CD4-positive, alpha-beta T cell (primary cell): Measurements from ENCODE around the gene PWWP2B. TPM values are rescaled to one million over a fixed set of nuclear protein-coding genes. Genes with fewer than 3 reads are reported as not detected.

Experiments used
- ATAC-seq: fragments of 200-7000 bp; cut with Tn5 transposase; one replicate; pipeline ENCODE4 v1.10.0; 2022; ENCODE audit warnings: mild to moderate bottlenecking; ENCODE audit not compliant: poor library complexity
- CTCF ChIA-PET: fragments of 350-600 bp; sonication (Branson Sonifier 250); formaldehyde crosslinking; loops from one replicate; lab custom pipeline; 2021; ENCODE audit warnings: antibody characterized with exemption, inconsistent platforms; lab: Charles Lee
- POLR2A ChIA-PET: fragments of 350-600 bp; sonication (Branson Sonifier 250); formaldehyde crosslinking; loops from one replicate; lab custom pipeline; 2021; ENCODE audit warnings: antibody characterized with exemption, inconsistent platforms; lab: Charles Lee
- DNase-seq, 14 experiments: peaks; one replicate each; pipeline ENCODE4 v3.0.0-alpha.2; 2013 to 2020; ENCODE audit warnings: mixed read lengths in 2 of 14
- H3K27ac ChIP-seq, 2 donors: one replicate each; pipeline versions ENCODE4 v1.5.1 to v1.7.0; 2013; ENCODE audit warnings: low read length in 2 of 2, low read depth in 1 of 2, mild to moderate bottlenecking in 1 of 2
- H3K27me3 ChIP-seq, 2 experiments: 1 replicate in 1 of 2; 2 replicates in 1 of 2; pipeline versions ENCODE4 v1.6.1 to v1.7.0; 2013; ENCODE audit warnings: low read length in 2 of 2, control low read depth in 1 of 2, mild to moderate bottlenecking in 1 of 2, moderate library complexity in 1 of 2; ENCODE audit not compliant: insufficient read depth in 2 of 2, control insufficient read depth in 1 of 2
- H3K36me3 ChIP-seq: one replicate; pipeline ENCODE4 v1.6.1; 2013; ENCODE audit warnings: low read length, control low read depth; ENCODE audit not compliant: insufficient read depth
- H3K4me1 ChIP-seq: one replicate; pipeline ENCODE4 v1.6.1; 2013; ENCODE audit warnings: low read length, control low read depth; ENCODE audit not compliant: insufficient read depth
- H3K4me3 ChIP-seq: one replicate; pipeline ENCODE4 v1.5.1; 2013; ENCODE audit warnings: mild to moderate bottlenecking, low read length, moderate library complexity
- H3K9me3 ChIP-seq, 2 experiments: 1 replicate in 1 of 2; 2 replicates in 1 of 2; pipeline versions ENCODE4 v1.6.1 to v1.7.0; 2013; ENCODE audit warnings: low read length in 2 of 2, mild to moderate bottlenecking in 2 of 2, control low read depth in 1 of 2, moderate library complexity in 1 of 2; ENCODE audit not compliant: control insufficient read depth in 1 of 2, insufficient read depth in 1 of 2
- H3K27ac Mint-ChIP-seq: one replicate; pipeline ENCODE4 v1.8.0; 2020; ENCODE audit warnings: mixed read lengths
- H3K27me3 Mint-ChIP-seq: one replicate; pipeline ENCODE4 v1.8.0; 2021; ENCODE audit warnings: mixed read lengths
- H3K36me3 Mint-ChIP-seq: one replicate; pipeline ENCODE4 v1.8.0; 2021; ENCODE audit warnings: low read depth, mixed read lengths
- H3K4me1 Mint-ChIP-seq: one replicate; pipeline ENCODE4 v1.8.0; 2021; ENCODE audit warnings: low read depth, mixed read lengths
- H3K4me3 Mint-ChIP-seq: one replicate; pipeline ENCODE4 v1.8.0; 2020; ENCODE audit warnings: mild to moderate bottlenecking, mixed read lengths
- H3K9me3 Mint-ChIP-seq: one replicate; pipeline ENCODE4 v1.8.0; 2020; ENCODE audit warnings: mixed read lengths
- intact Hi-C, 2 experiments: fragments of 100-400 bp; cut with DNase I in 1 of 2; cut with micrococcal nuclease in 1 of 2; formaldehyde crosslinking; loops; one replicate each; pipeline versions ENCODE4 v1.15.1 to v1.9.0; 2023 to 2025; cut with DNase I, micrococcal nuclease
- total RNA-seq, 174 experiments: library from RNA in 2 of 174; stranded (reverse) in 2 of 174; gene quantifications; one replicate each; pipeline ENCODE4 v1.2.3 and lab custom pipeline; 2021 to 2026
- TF ChIP-seq, protein P1 (sequence below): fragments of 200-600 bp; IDR thresholded peaks from one replicate; pipeline ENCODE4 v1.8.0; 2022; ENCODE audit warnings: antibody characterized with exemption, mild to moderate bottlenecking

PWWP2B gene
- total RNA-seq, 2 experiments from 2014 or later = 19.2 to 19.6 TPM

DNA sequence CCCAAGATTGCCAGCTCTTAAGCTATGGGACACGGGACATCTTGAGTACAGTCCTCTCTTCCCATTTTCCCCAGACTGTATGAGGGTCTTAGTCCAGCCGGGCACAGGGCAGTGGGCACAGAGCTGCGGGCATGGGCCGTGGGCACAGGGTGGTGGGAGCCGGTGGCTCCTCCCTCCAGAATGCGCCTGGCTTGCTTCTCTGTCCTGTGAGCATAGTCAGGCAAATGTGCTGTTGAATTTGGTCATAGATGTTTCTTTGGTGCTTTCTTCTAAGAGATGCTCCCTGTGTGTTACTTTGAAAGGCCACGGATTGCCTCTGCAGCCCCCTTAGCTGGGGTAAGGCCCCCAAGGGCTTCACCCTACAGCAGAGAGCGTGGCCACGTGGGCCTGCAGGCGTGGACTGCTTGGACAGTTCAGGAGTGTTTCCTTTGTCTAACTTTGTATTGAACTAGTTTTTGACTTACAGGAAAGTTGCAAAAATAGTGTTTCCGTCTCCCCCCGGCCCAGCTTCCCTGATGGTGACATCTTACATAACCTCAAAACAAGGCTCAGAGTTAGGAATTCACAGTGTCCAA, 40.3 kb upstream of the PWWP2B start:
- CTCF ChIA-PET = no interaction called here
- Histone ChIP-seq H3K36me3 (no peaks in the 10 kb centered on the region), H3K4me3 (no peak overlapping the region), H3K9me3 (no peaks in the 10 kb centered on the region), H3K4me1 (peaks cover 5% of the 10 kb centered on the region), H3K27me3 (no peaks in the 10 kb centered on the region), H3K27ac (no peak overlapping the region)
- no peaks in the 10 kb centered on the region for H3K36me3 Mint-ChIP-seq
- no peaks in the 10 kb centered on the region for H3K27me3 Mint-ChIP-seq
- TF ChIP-seq, protein P1, sequence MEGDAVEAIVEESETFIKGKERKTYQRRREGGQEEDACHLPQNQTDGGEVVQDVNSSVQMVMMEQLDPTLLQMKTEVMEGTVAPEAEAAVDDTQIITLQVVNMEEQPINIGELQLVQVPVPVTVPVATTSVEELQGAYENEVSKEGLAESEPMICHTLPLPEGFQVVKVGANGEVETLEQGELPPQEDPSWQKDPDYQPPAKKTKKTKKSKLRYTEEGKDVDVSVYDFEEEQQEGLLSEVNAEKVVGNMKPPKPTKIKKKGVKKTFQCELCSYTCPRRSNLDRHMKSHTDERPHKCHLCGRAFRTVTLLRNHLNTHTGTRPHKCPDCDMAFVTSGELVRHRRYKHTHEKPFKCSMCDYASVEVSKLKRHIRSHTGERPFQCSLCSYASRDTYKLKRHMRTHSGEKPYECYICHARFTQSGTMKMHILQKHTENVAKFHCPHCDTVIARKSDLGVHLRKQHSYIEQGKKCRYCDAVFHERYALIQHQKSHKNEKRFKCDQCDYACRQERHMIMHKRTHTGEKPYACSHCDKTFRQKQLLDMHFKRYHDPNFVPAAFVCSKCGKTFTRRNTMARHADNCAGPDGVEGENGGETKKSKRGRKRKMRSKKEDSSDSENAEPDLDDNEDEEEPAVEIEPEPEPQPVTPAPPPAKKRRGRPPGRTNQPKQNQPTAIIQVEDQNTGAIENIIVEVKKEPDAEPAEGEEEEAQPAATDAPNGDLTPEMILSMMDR = no peak
- POLR2A ChIA-PET = no interaction called here
- ATAC-seq (no peak), DNase-seq (no peak)
- H3K9me3 Mint-ChIP-seq = no peaks in the 10 kb centered on the region
- H3K27ac Mint-ChIP-seq = no peak overlapping the region
- no peaks in the 10 kb centered on the region for H3K4me1 Mint-ChIP-seq
- no peak overlapping the region for H3K4me3 Mint-ChIP-seq
- intact Hi-C loops = no loop called here

DNA sequence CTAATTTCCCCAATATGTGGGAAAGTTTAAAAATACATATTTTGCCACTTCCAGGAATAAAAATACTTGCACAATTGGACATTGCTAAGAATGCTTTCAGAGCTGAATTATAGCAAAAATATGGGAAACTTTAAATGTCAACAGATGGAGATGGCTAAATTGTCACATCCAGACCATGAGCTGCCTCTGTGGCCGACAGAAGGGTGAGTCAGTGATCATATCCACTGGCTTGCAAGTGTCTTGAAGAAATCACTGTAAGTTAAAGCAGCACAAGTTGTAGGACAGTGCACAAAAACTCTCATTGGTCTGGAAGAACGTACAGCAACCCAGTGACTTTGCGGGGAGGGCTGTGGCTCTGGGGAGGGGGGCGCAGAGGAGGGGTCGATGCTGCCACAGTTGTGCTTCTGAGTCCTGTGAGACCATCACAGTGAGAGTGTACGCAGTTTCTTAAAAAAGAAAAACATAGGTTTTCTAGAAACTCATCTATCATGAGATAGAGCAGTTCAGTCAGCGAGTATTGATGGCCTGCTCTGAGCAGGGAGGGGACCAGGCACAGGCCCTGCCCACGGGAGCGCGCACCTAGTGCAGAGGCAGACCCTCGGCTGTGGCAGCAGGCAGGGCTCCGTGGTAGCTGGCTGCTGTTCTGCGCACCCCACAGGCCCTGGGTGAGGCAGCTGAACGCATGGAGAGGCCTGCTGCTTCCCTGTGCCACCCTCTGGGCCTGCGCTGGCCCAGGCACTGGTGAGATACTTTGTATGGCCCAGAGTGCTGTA, 39.5 kb upstream of the PWWP2B start:
- H3K4me3 ChIP-seq = no peak overlapping the region
- CTCF ChIA-PET = no interaction called here
- no peak for ATAC-seq
- Mint-ChIP-seq H3K27ac (no peak overlapping the region), H3K36me3 (no peaks in the 10 kb centered on the region), H3K9me3 (no peaks in the 10 kb centered on the region), H3K4me1 (no peaks in the 10 kb centered on the region), H3K27me3 (no peaks in the 10 kb centered on the region), H3K4me3 (no peak overlapping the region)
- no peak overlapping the region for H3K27ac ChIP-seq
- DNase-seq = no peak
- peaks cover 4% of the 10 kb centered on the region for H3K4me1 ChIP-seq
- POLR2A ChIA-PET = no interaction called here
- TF ChIP-seq, protein P1 = no peak
- intact Hi-C loops = no loop called here
- no peaks in the 10 kb centered on the region for H3K27me3 ChIP-seq
- H3K36me3 ChIP-seq = no peaks in the 10 kb centered on the region
- H3K9me3 ChIP-seq = no peaks in the 10 kb centered on the region

DNA sequence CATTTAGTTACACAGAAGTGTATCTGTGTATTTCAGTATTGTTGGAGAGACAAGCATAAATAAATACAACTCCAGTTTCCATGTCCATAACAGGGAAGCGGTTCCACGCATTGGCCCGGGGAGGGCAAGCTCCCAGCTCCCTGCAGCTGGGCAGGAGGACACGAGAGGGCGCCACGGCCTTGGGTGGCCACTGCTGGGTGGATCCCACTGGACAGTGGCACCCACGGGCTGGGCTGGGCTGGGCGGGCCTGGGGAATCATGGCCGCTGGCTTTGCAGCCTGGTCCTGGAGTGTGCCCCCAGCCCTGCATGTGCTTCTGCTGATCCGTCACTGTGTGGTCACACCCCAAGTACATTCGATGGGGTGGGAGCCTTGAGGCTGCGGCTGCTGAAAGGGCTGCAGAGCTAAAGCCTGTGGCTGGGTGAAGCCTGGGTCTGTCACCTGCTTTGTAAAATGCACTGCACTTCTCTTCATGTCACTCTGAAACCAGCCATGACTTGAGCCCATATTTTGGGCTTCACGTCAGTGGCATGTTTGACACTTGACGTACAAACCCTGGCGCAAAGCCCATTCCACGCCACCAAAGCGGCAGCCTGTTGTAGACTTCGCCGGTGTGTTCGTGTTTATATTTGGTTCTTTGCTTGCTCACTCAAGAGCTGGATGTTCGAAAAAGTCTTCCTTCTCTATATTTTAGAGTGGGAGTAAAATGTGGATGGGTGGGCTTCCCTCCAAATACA, 37.5 kb upstream of the PWWP2B start:
- ChIA-PET POLR2A (no interaction called here), CTCF (no interaction called here)
- intact Hi-C loops = no loop called here
- H3K27me3 ChIP-seq = no peaks in the 10 kb centered on the region
- H3K27ac ChIP-seq = no peak overlapping the region
- H3K4me3 ChIP-seq = no peak overlapping the region
- TF ChIP-seq, protein P1 = no peak
- peaks cover 0 to 7% of the 10 kb centered on the region in 2 experiments for H3K9me3 ChIP-seq
- no peaks in the 10 kb centered on the region for H3K36me3 Mint-ChIP-seq
- H3K27me3 Mint-ChIP-seq = no peaks in the 10 kb centered on the region
- H3K4me3 Mint-ChIP-seq = no peak overlapping the region
- no peaks in the 10 kb centered on the region for H3K9me3 Mint-ChIP-seq
- H3K36me3 ChIP-seq = peaks cover 4% of the 10 kb centered on the region
- ATAC-seq = no peak
- H3K27ac Mint-ChIP-seq = no peak overlapping the region
- no peak for DNase-seq
- no peaks in the 10 kb centered on the region for H3K4me1 Mint-ChIP-seq
- H3K4me1 ChIP-seq = peaks cover 4% of the 10 kb centered on the region
